Measurements from ENCODE around the gene EGFL8. TPM values are rescaled to one million over a fixed set of nuclear protein-coding genes. Genes with fewer than 3 reads are reported as not detected.

Gene EGFL8
- total RNA-seq, 2 donors from 2014 or later: 5.7 to 6.9 TPM

DNA sequence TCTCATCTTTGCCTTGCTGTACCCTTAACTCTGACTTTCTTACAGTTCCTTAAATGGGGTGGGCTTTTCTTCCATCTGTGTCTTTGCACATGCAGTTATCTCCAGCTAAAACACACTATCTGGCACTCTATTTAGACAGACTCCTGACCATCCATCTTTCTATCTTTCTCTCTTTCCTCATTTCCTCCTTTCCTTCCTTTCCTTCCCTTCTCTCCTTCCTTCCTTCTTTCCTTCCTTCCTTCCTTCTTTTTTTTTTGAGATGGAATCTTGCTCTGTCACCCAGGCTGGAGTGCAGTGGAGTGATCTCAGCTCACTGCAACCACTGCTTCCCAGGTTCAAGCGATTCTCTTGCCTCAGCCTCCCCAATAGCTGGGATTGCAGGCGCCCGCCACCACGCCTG, 51.2 kb downstream of the EGFL8 start:
- TF ChIP-seq, protein P1, sequence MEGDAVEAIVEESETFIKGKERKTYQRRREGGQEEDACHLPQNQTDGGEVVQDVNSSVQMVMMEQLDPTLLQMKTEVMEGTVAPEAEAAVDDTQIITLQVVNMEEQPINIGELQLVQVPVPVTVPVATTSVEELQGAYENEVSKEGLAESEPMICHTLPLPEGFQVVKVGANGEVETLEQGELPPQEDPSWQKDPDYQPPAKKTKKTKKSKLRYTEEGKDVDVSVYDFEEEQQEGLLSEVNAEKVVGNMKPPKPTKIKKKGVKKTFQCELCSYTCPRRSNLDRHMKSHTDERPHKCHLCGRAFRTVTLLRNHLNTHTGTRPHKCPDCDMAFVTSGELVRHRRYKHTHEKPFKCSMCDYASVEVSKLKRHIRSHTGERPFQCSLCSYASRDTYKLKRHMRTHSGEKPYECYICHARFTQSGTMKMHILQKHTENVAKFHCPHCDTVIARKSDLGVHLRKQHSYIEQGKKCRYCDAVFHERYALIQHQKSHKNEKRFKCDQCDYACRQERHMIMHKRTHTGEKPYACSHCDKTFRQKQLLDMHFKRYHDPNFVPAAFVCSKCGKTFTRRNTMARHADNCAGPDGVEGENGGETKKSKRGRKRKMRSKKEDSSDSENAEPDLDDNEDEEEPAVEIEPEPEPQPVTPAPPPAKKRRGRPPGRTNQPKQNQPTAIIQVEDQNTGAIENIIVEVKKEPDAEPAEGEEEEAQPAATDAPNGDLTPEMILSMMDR (IDR thresholded peaks at IDR 0.05): no peak
- no peak for TF ChIP-seq POLR2A (IDR thresholded peaks at IDR 0.05)

DNA sequence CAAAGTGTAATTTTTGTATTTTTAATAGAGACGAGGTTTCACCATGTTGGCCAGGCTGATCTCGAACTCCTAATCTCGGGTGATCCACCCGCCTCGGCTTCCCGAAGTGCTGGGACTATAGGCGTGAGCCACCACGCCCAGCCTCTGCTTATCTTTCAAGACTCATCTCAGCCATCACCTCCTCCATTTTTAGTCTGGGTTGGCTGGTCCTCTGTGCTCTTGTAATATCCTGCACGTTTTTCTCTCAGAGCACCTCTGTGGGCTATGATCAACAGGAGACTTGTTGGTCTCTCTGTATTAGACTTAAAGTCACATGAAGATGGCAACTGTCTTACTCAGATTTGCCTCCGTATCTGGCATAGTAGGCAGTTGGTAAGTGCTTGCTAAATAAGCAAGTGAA, 51.9 kb downstream of the EGFL8 start:
- ATAC-seq (no peak), DNase-seq (no peak)
- no peak for TF ChIP-seq POLR2A (IDR thresholded peaks at IDR 0.05)
- TF ChIP-seq, protein P1 (IDR thresholded peaks at IDR 0.05): no peak
- Histone ChIP-seq H3K9me3 (no peaks in the 10 kb centered on the region), H3K4me3 (no peak overlapping the region), H3K27ac (no peak overlapping the region), H3K4me1 (no peaks in the 10 kb centered on the region), H3K36me3 (replicated peaks in 1 of 2; ENCODE audit: insufficient read depth in 1 of 2, low read depth in 2 of 2) (no peaks in the 10 kb centered on the region), H3K27me3 (no peaks in the 10 kb centered on the region)
- WGBS, 2 donors: 66 to 67% methylated on average over 10 of the region's 10 CpGs
- intact Hi-C loops (cut with DNase I): no loop called here

More for the DNA sequence above, 51.2 kb downstream of the EGFL8 start:
- 89 to 96% methylated on average over 4 of the region's 4 CpGs for WGBS, 2 donors
- Histone ChIP-seq H3K4me1 (no peaks in the 10 kb centered on the region), H3K27ac (no peak overlapping the region), H3K4me3 (no peak overlapping the region), H3K36me3 (replicated peaks in 1 of 2; ENCODE audit: insufficient read depth in 1 of 2, low read depth in 2 of 2) (no peaks in the 10 kb centered on the region), H3K27me3 (no peaks in the 10 kb centered on the region), H3K9me3 (no peaks in the 10 kb centered on the region)
- ATAC-seq: no peak
- no peak for DNase-seq
- intact Hi-C loops (cut with DNase I): no loop called here

DNA sequence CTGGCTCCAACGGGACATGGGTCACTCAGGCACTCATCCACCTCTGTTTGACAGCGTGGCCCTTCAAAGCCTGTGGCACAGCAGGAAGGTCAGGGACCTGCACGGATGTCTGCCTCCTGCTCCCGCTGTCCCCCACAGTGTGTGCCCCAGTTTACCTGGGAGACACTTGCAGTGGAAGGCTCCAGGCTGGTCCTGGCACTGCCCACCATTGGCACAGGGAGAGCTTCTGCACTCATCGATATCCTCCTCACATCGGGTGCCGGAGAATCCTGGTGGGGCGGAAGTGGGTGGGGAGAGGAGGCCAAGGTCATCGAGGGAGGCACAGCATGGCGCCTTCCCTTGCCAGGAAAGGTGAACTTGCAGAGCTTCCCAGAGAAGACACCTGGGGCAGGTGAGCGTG, 52.6 kb downstream of the EGFL8 start:
- TF ChIP-seq, protein P1 (IDR thresholded peaks at IDR 0.05): no peak
- TF ChIP-seq POLR2A (IDR thresholded peaks at IDR 0.05): no peak
- ATAC-seq: no peak
- no peak overlapping the region for H3K4me3 ChIP-seq
- WGBS, 2 donors: 74 to 82% methylated on average over 10 to 11 of the region's 11 CpGs
- H3K9me3 ChIP-seq: no peaks in the 10 kb centered on the region
- no peaks in the 10 kb centered on the region for H3K4me1 ChIP-seq
- H3K36me3 ChIP-seq (replicated peaks in 1 of 2; ENCODE audit: insufficient read depth in 1 of 2, low read depth in 2 of 2): no peaks in the 10 kb centered on the region
- intact Hi-C loops (cut with DNase I): no loop called here
- H3K27ac ChIP-seq: no peak overlapping the region
- DNase-seq: no peak
- H3K27me3 ChIP-seq: no peaks in the 10 kb centered on the region

Small RNAs within 50 kb of the gene (microRNA-seq; reads per million reads assigned to microRNA genes)
- gene MIR6721 (ENCODE audit: borderline number of aligned reads in 2 of 2, borderline replicate concordance in 2 of 2) (0 to 0.47 reads per million in 2 donors), gene MIR6833 (ENCODE audit: borderline number of aligned reads in 2 of 2, borderline replicate concordance in 2 of 2) (0 reads per million in 2 donors)

Small RNAs within 50 kb of the gene (small RNA-seq; reads per million reads assigned to genes)
- gene AL662884.1 (not detected), gene MIR6833 (not detected)

Other genes starting within 250 kb of the EGFL8 start
- 1 to 10 TPM; 1.3 TPM for gene C2, start 236.9 kb upstream of the EGFL8 start, total RNA-seq
- gene CFB, start 218.5 kb upstream of the EGFL8 start, total RNA-seq: 10 to 100 TPM; 21.0 to 33.9 TPM
- gene NELFE, start 205.6 kb upstream of the EGFL8 start, total RNA-seq: 10 to 100 TPM; 38.9 to 39.9 TPM
- 10 to 100 TPM; 30.9 to 52.1 TPM for gene SKIC2, start 205.4 kb upstream of the EGFL8 start, total RNA-seq
- gene DXO, start 192.5 kb upstream of the EGFL8 start, total RNA-seq: 10 to 100 TPM; 16.9 to 26.0 TPM
- 10 to 100 TPM; 60.3 to 65.9 TPM for gene C4A, start 182.5 kb upstream of the EGFL8 start, total RNA-seq
- 10 to 100 TPM; 57.7 to 77.3 TPM for gene C4B, start 149.8 kb upstream of the EGFL8 start, total RNA-seq
- gene CYP21A2, start 126.2 kb upstream of the EGFL8 start, total RNA-seq: under 1 TPM in 1 of 2 donors, not detected in 1; 0.52 TPM
- gene TNXB, start 55.3 kb upstream of the EGFL8 start, total RNA-seq: 10 to 100 TPM; 24.9 to 36.6 TPM
- 10 to 100 TPM; 26.5 to 32.3 TPM for gene ATF6B, start 36.3 kb upstream of the EGFL8 start, total RNA-seq
- gene FKBPL, start 34.3 kb upstream of the EGFL8 start, total RNA-seq: 1 to 10 TPM; 1.0 to 1.6 TPM
- gene PRRT1, start 12.7 kb upstream of the EGFL8 start, total RNA-seq: not detected
- 1 to 10 TPM; 3.6 to 9.9 TPM for gene PPT2, start 10.5 kb upstream of the EGFL8 start, total RNA-seq
- gene AGPAT1, start 11.5 kb downstream of the EGFL8 start, total RNA-seq: 10 to 100 TPM; 13.2 to 16.1 TPM
- gene RNF5, start 13.8 kb downstream of the EGFL8 start, total RNA-seq: 10 to 100 TPM; 34.0 to 62.0 TPM
- 1 to 10 TPM; 3.0 to 4.9 TPM for gene AGER, start 19.7 kb downstream of the EGFL8 start, total RNA-seq
- gene PBX2, start 25.6 kb downstream of the EGFL8 start, total RNA-seq: 10 to 100 TPM; 28.8 to 31.3 TPM
- 1 to 10 TPM; 1.3 to 6.0 TPM for gene GPSM3, start 28.0 kb downstream of the EGFL8 start, total RNA-seq
- 10 to 100 TPM; 10.6 to 48.1 TPM for gene NOTCH4, start 59.5 kb downstream of the EGFL8 start, total RNA-seq
- gene TSBP1, start 207.3 kb downstream of the EGFL8 start, total RNA-seq: not detected
- not detected for gene BTNL2, start 242.6 kb downstream of the EGFL8 start, total RNA-seq